Raji (cell line): ENCODE results near the gene IVNS1ABP.

Experiments used
- POLR2A ChIP-seq: IDR thresholded peaks from 2 replicates; pipeline ENCODE4 v1.6.1; 2011; ENCODE audit warnings: low read depth, low read length, control low read depth; ENCODE audit not compliant: insufficient read depth

IVNS1ABP gene

GRCh38 chr1:185284533-185285276, 32.3 kb downstream of the IVNS1ABP start:
- TF ChIP-seq POLR2A: no peak

- TF ChIP-seq POLR2A: no peak
Measured at GRCh38 chr1:185284116-185284515, 32.9 kb downstream of the IVNS1ABP start.

- TF ChIP-seq POLR2A: no peak
Measured at GRCh38 chr1:185281245-185281644, 35.8 kb downstream of the IVNS1ABP start.

GRCh38 chr1:185280589-185280988, 36.5 kb downstream of the IVNS1ABP start:
- no peak for TF ChIP-seq POLR2A

- no peak for TF ChIP-seq POLR2A
Measured at GRCh38 chr1:185279571-185279970, 37.5 kb downstream of the IVNS1ABP start.

- TF ChIP-seq POLR2A: no peak
Measured at GRCh38 chr1:185271921-185272320, 45.1 kb downstream of the IVNS1ABP start.

- TF ChIP-seq POLR2A: no peak
Measured at GRCh38 chr1:185268352-185268751, 48.7 kb downstream of the IVNS1ABP start.

GRCh38 chr1:185267701-185268100, 49.3 kb downstream of the IVNS1ABP start:
- no peak for TF ChIP-seq POLR2A

GRCh38 chr1:185267301-185267700, 49.7 kb downstream of the IVNS1ABP start:
- no peak for TF ChIP-seq POLR2A

GRCh38 chr1:185265314-185265713, 51.7 kb downstream of the IVNS1ABP start:
- no peak for TF ChIP-seq POLR2A

GRCh38 chr1:185263780-185264179, 53.3 kb downstream of the IVNS1ABP start:
- no peak for TF ChIP-seq POLR2A

GRCh38 chr1:185263292-185263691, 53.8 kb downstream of the IVNS1ABP start:
- no peak for TF ChIP-seq POLR2A

GRCh38 chr1:185262151-185262550, 54.9 kb downstream of the IVNS1ABP start:
- no peak for TF ChIP-seq POLR2A

- TF ChIP-seq POLR2A: no peak
Measured at GRCh38 chr1:185260611-185261010, 56.4 kb downstream of the IVNS1ABP start.

- no peak for TF ChIP-seq POLR2A
Measured at GRCh38 chr1:185258676-185259075, 58.4 kb downstream of the IVNS1ABP start.

- no peak for TF ChIP-seq POLR2A
Measured at GRCh38 chr1:185257950-185258208, 59.2 kb downstream of the IVNS1ABP start.

- no peak for TF ChIP-seq POLR2A
Measured at GRCh38 chr1:185250063-185250462, 67.0 kb downstream of the IVNS1ABP start.

GRCh38 chr1:185249563-185249962, 67.5 kb downstream of the IVNS1ABP start:
- TF ChIP-seq POLR2A: no peak
